ENCODE results near the gene RHBDD3.
A peak's percentile ranks its signal among the peaks of the same experiment; 100 is the strongest.
"Not testable (repeated sequence)": the region's sequence is repeated elsewhere in the genome, so short reads cannot be mapped to it uniquely, and the experiment has no call there.

RHBDD3 gene

GRCh38 chr22:29245626-29246385 is 22.0 kb downstream of the RHBDD3 start:
- peak; percentile 81 to 82 for DNase-seq

GRCh38 chr22:29244785-29245625 is 22.8 kb downstream of the RHBDD3 start:
- no peak for DNase-seq

- no peak for DNase-seq
Measured at GRCh38 chr22:29243874-29244446, 23.8 kb downstream of the RHBDD3 start.

- DNase-seq: not testable (repeated sequence)
Measured at GRCh38 chr22:29240481-29240880, 27.3 kb downstream of the RHBDD3 start.

- no peak for DNase-seq
Measured at GRCh38 chr22:29233277-29233877, 34.4 kb downstream of the RHBDD3 start.

GRCh38 chr22:29231971-29232959 is 35.5 kb downstream of the RHBDD3 start:
- no peak for DNase-seq

GRCh38 chr22:29230972-29231875 is 36.6 kb downstream of the RHBDD3 start:
- no peak for DNase-seq

GRCh38 chr22:29226351-29226981 is 41.3 kb downstream of the RHBDD3 start:
- no peak for DNase-seq

GRCh38 chr22:29225422-29226090 is 42.2 kb downstream of the RHBDD3 start:
- DNase-seq: no peak

- no peak for DNase-seq
Measured at GRCh38 chr22:29224859-29225410, 42.8 kb downstream of the RHBDD3 start.

- DNase-seq: no peak
Measured at GRCh38 chr22:29224121-29224858, 43.5 kb downstream of the RHBDD3 start.

- no peak for DNase-seq
Measured at GRCh38 chr22:29219881-29220670, 47.7 kb downstream of the RHBDD3 start.

GRCh38 chr22:29219409-29219782 is 48.4 kb downstream of the RHBDD3 start:
- DNase-seq: not testable (repeated sequence)

GRCh38 chr22:29218758-29219408 is 48.9 kb downstream of the RHBDD3 start:
- DNase-seq: no peak

GRCh38 chr22:29217827-29218757 is 49.7 kb downstream of the RHBDD3 start:
- no peak for DNase-seq
